Suprapubic skin (tissue), 3 donors: Measurements from ENCODE around the gene UBE2E2.

ENCODE experiments used
- EP300 ChIP-seq: sonication (generic); formaldehyde crosslinking; IDR thresholded peaks from one replicate; pipeline ENCODE4 v1.6.1; 2017; ENCODE audit warnings: antibody characterized with exemption
- TF ChIP-seq, protein P1 (sequence below), 2 donors: fragments of 200-600 bp in 1 of 2; fragments of 450-650 bp in 1 of 2; sonication (generic) in 1 of 2; IDR thresholded peaks; one replicate each; pipeline ENCODE4 v1.5.1; 2016 to 2019; ENCODE audit warnings: antibody characterized with exemption in 2 of 2, mild to moderate bottlenecking in 1 of 2, moderate library complexity in 1 of 2

DNA sequence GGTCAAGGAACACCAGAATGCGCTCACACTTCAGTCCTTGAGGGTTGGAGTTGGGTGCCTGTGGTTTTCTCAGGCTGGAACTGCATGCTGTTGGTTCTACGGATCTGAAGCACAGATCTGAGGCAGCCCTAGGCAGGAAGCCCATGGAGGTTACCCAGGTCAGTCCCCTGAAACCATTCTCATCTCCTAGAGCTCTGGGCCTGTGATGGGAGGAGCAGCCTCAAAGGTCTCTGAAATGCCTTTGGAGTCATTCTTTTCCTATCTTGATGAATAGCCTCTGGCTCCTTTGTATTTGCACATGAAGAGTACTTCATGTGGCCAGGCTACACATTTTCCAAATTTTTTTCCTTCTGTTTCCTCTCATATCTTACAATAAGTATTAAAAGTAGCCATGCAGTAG is 423.3 kb downstream of the UBE2E2 start:
- TF ChIP-seq, protein P1, sequence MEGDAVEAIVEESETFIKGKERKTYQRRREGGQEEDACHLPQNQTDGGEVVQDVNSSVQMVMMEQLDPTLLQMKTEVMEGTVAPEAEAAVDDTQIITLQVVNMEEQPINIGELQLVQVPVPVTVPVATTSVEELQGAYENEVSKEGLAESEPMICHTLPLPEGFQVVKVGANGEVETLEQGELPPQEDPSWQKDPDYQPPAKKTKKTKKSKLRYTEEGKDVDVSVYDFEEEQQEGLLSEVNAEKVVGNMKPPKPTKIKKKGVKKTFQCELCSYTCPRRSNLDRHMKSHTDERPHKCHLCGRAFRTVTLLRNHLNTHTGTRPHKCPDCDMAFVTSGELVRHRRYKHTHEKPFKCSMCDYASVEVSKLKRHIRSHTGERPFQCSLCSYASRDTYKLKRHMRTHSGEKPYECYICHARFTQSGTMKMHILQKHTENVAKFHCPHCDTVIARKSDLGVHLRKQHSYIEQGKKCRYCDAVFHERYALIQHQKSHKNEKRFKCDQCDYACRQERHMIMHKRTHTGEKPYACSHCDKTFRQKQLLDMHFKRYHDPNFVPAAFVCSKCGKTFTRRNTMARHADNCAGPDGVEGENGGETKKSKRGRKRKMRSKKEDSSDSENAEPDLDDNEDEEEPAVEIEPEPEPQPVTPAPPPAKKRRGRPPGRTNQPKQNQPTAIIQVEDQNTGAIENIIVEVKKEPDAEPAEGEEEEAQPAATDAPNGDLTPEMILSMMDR (IDR thresholded peaks at IDR 0.05): no peak
- no peak for TF ChIP-seq EP300
